Activated naive CD4-positive, alpha-beta T cell (primary cell): Measurements from ENCODE around the gene SYT8.

Source experiments
- DNase-seq, 4 experiments: peaks; one replicate each; lab custom pipeline; 2025; lab: John Stamatoyannopoulos, UW

Gene SYT8

DNA sequence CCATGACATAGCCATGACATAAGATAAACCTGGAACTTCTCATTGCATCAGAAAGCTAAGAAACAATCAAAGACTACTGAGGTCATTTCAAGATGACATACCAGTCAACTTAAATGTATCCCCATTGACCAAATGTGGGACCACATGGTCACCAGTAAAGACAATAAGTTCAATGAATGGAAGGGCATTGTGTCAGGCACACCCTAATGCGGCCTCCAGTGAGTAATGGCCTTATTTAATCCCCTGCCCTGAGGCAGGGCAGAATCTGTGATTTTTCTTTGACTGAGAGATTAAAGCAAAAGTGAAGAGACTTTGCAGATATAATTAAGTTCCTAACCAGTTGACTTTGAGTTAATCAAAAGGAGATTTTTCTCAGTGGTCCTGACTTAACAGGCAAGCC, 17.3 kb upstream of the SYT8 start:
- DNase-seq, result no peak

DNA sequence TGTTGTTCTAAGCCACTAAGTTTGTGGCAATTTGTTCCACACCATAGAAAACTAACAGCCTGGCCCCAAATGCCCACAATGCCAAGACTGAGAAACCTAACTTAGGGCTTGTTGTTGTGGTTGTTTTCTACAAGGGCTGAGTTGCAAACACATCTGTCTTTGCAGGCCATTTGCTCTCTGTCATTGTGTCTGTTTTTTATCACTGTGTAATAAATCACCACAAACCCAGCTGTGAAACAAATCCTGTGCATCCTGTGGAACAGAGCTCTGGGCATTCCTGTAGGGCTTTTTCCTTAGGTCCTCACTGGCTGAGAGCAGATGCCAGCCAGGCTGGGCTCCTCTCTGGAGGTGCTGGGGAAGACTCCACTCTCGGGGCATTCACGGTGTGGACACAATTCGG, 15.7 kb upstream of the SYT8 start:
- DNase-seq, result no peak

GRCh38 chr11:1820463-1821325, 14.1 kb upstream of the SYT8 start:
- DNase-seq, result no peak

- DNase-seq, result no peak
Observed at GRCh38 chr11:1821562-1821961, 13.2 kb upstream of the SYT8 start.

DNA sequence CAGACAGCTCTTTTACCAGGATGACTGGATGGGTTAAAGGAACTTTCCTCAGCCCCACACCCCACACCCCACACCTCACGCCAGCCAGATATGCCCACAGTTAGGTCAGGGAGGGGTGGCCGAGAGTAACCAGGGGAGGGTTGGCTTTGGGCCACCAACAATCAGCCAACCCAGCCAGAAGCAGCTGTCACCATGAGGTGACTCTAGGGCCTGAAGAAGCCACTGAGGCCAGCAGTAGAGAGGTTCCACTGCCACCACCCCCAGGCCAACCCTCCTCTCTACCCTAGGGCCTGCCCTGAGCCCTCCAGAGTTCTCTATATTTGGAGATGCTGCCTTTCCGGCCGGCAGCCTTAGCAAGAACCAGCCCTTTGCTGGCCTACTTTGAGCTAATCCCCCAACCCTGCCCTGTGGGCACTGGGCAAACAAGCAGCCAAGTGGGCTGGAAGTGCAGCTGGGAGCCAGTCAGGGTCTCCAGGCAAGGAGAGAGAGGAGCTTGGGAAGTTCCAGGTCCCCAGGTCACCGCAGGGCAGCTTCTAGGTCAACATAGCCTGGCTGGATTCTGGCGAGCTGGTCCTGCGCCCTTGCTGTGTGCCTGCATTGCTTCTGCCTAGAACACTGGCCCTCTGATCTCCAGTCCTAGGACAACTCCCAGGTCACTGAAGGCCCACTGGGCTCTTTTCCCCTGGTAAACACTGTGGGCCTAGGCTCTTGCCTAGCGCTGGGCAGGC, 12.0 kb upstream of the SYT8 start:
- DNase-seq, result no peak

- DNase-seq, result no peak
Observed at GRCh38 chr11:1823376-1824220, 11.2 kb upstream of the SYT8 start.

- DNase-seq, result no peak
Observed at GRCh38 chr11:1824221-1825038, 10.4 kb upstream of the SYT8 start.

- no peak for DNase-seq
Observed at GRCh38 chr11:1825039-1825740, 9.6 kb upstream of the SYT8 start.

DNA sequence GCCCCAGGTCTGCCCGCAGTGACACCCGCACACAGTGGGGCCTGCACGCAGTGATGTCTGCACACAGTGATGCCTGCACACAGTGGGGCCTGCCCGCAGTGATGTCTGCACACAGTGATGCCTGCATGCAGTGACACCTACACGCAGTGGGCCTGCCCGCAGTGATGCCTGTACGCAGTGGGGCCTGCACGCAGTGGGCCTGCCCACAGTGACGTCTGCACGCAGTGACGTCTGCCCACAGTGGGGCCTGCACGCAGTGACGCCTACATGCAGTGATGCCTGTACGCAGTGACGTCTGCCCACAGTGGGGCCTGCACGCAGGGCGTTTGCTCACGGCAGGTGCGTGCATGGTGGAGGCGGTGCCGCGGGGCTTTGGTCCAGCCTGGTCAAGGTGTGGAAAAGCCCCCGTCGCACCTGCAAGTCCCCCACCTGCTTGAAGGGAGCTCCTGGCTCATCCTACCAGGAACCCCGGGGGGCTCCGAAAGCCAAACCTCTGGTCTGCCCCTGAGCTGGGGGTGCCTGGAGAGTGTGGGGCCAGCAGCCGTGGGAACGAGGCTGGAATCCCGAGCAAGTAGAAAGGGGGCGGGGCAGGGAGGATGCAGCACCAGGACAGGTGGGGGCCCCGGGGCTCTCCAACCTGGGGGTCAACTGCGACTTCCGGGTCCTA, 8.9 kb upstream of the SYT8 start:
- DNase-seq, result no peak

DNA sequence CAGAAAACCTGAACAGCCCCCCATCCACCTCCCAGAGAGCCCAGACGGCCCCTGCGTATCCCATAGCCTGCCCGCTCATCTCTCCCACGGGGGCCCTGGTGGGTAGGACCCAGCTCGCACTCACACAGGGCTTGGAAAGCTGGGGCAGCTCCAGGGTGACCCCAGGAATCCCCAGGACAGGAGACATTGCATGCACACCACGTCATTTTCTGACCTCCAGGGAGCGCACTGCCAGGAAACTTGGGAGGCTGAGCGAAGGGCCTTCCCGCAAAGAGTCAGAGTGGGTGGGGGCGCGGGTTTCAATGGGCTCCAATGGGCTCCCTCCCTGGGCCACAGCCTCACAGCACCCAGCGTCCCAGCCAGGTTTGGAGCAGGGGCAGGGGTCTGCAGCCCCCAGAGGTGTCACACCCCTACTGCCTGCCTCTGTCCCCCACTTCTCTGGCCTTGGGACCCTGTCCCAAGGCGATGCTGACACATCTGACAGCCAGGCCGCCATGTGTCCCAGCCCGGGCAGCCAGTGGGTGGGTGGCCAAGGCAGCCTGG, 8.2 kb upstream of the SYT8 start:
- DNase-seq, result no peak

- no peak for DNase-seq
Observed at GRCh38 chr11:1827095-1827813, 7.5 kb upstream of the SYT8 start.

- no peak for DNase-seq
Observed at GRCh38 chr11:1827931-1828330, 6.9 kb upstream of the SYT8 start.

- DNase-seq, result no peak
Observed at GRCh38 chr11:1828542-1828941, 6.2 kb upstream of the SYT8 start.

GRCh38 chr11:1829039-1829820, 5.6 kb upstream of the SYT8 start:
- no peak for DNase-seq

DNA sequence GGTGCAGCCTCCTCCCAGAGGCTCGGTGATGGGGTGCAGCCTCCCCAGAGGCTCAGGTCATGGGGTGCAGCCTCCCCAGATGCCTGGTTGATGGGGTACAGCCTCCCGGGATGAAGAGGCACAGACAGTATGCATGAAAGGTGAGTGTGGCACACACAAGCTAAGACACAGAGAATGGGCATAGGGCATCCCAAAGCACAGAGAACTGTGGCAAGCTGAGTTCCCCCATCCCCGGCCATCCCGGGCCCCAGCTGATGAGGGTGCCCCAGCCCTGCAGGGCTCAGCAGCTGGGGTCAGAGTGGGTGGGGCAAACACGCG, 4.8 kb upstream of the SYT8 start:
- DNase-seq, result no peak

DNA sequence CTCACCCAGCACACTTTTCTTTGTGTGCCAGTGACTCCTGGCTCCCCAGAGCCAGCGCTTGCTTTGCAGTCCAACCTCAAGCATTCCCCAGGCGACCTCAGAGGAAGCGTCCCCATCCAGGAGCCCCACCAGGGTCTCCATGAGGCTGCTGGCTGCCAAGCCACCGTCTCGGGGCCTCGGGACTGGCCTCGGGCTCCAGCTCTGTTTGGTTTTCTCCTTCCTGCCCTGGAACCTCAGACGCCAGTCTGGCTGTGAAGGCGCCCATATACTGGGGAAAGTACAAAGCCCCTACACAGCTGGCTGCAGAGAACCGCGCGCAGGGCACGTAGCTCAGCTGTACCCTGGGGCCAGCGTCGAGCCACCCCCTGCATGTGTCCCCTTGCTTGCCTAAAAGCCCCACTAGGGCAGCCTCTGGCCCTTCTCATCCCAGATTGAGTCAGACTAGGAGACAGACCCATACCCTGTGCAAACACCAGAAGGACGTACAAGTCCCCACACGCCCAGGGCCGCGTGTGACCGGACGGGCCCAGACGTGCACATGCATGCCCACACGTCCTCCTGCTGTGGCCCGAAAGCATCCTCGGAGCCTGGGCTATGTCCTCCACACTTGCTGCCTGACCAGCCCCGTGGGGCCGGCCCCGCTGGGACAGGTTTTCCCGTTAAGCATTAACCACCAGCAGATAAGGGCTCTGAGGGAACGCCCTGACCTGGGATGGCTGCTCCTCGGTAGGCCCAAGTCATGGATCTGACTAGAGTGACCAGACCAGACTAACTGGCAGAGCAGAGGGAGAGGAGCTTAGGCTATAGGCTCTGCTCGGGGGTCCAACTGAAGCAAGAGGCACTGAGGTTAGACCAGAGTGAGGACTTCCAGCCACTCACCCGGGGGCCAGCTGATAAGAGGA, 4.2 kb upstream of the SYT8 start:
- DNase-seq, result no peak

- DNase-seq, result no peak
Observed at GRCh38 chr11:1831338-1832210, 3.2 kb upstream of the SYT8 start.
